SKM-1 treated with dmso at 0.1 percent for 144 hours (cell line): Measurements from ENCODE around the gene STXBP6.

Source experiments
- DNase-seq: peaks from one replicate; lab custom pipeline; 2025; ENCODE audit not compliant: unreplicated experiment; lab: John Stamatoyannopoulos, UW

Gene STXBP6

DNA sequence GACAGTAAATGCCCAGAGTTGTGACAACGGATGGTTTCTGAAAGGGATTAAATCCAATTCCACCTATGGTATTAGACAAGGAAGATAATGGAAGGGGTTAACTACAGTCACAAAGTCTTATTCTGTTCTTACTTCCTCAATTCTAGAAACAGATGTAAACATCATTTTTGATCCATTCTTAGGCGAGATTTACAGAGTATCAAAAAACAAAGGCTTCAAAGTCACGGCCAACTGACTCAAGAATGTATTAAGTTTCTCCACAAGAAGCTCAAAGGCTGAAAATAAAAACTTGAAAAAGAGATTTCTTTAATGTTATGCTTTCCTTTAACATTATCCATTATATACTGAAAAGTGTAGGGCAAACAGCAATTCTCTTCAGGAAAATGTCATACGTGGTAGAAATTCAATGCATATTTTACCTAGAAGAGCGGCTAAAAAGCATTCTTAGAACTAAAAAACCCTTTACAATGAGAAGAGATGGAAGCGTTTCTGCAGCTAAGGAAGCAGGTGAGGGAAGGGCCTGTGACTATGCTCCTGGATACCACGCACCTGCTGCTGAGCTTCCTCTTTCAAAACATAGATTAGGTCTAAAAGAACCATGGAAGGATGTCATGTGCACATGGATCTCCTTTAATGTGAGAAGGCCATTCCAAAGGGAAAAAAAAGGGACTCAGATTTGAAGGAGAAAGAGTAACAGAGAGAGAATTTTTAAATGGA, 185.8 kb downstream of the STXBP6 start:
- DNase-seq, result no peak

DNA sequence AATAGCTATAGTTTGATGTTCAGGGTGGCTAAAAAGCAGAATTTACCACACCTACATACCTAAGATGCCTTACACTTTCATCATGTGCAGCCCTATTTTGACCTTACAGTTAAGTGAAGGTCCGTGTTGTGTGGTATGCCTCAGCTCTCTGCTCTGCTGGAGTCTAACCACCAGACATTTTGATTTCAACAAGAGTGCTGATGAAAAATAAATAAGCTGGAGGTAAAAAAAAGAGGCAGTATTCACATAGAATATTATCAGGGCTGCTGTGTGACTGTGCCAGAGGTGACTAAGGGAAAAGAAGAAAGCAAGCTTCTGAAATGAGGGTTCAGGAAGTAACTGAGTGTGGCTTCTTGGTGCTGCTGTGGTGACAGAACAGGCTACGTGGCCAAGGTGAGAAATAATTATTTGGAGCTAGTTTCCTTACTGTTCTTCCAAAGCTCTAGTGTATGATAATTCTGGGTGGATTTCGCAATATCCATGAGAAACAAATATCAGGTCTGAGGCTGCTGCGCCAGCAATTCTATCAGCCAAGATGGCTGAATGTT, 188.8 kb downstream of the STXBP6 start:
- DNase-seq, result no peak

DNA sequence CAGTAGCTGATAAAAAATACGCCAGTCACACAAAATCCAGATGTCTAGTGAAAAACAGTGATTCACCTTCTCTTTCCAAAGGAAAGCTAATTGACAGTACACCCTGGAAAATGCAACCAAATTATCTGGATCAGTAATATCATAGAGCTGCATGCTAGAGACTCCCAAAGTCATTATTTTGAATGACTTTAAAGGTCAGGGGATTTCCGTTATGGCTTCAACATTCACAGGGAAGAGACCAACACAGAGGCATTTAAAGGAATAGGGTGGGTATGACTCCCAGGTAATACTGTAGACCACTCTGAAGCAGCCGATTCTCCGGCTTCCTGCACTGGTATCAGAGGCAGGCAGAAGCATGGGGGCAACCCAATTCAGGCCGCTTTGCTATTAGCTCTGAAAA, 190.4 kb downstream of the STXBP6 start:
- DNase-seq, result no peak

DNA sequence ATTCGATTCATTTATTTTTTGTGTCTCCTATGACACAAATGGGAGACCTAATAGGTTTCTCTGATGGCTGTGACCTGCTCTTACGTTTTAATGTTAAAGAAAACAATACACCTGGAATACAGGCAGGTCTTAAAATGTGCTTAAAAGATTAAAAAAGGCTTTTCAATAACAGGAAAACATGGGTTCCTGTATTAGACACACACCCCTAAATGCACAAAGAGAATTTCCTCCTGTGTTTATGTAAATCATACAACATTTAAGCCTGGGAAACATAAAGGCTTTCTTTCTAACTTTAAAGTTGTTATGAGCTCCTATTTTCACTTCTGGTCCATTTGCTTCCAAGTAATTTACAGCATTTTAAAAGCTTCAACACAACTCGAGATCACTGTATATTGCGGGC, 191.3 kb downstream of the STXBP6 start:
- DNase-seq, result no peak

DNA sequence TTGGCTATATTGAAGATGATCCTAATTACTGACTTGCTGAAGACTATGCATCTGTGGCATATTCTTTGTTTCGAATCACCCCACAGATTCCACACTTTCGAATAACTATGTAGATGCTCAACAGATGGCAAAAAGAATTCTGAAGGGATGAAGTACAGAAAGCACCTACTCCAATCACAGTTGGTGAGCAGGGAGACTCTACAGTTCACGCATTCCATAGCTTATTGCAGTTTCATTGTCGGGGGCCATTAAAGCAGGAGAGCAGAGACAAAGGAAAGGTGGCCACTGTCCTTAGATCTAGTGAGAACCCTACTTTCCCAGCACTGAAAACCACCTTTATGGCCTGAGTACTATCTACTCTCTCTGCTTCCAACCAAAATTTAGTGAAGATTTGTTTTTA, 191.9 kb downstream of the STXBP6 start:
- DNase-seq, result no peak

DNA sequence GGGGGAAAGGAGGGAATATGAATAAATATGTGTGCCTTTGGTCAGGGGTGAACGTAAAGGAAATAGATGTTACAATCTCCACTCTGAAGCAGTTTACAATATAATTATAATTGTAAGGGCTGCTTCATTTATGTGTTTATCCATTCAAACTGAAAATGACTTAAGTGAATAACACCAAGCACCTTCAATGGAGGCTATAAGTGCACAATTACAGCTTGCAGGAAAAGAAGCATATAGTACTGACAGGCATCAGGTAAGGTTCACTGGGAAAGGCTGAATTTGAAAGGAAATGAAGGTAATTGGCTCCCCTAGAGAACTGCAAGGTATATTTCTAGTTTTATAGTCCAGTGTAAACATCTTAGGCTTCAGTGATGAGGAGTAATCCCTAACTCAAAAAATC, 192.7 kb downstream of the STXBP6 start:
- no peak for DNase-seq

DNA sequence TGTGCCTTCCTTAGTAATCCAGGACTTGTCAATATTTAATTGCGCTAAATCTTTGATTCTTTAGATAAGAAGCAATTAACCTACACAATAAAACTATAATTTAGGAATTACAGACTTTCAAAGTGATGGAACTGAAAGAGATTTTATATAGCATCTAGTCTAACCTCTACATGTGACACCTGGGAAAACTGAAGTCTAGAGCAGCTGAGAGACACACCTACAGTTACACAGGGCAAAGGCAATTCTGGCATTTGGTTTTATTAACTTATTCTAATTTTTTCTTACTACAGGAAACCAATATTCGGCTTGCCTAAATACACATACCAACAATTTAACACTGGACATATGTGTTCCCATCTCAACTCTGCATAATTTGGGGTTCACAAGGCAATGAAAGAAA, 196.5 kb downstream of the STXBP6 start:
- DNase-seq, result no peak

DNA sequence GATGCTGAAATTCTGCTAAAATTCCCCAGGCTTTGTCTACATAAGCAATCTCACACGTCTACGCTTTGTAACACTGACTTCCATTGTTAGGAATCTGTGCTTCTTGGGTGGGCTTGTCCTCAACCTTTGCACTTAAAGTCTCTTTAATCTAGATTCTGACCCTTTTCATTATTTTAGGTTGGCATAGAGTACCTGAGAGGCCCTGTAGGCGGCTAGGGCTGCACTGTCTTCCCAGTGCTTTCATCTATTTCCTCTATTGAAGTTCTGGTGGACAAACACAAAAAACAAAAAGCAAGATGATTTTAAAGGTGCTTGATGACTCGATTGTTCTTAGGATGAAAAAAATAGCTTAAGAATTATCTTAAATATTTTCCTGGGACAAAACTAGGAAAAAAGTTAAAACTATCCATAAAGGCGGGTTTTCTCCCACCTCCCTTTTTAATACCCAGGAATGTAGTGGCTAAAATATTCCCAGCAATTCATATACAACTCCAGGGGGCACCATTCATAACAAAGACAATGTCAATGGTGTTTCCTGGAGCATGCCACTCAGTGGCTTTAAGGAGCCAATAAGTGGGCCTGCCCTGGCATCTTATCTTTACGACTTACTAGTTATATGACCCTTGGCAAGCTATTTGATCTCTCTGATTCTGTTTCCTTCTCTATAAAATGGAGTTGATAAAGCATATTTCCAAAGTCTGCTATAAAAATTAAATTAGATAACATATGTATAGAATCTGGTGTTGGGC, 197.5 kb downstream of the STXBP6 start:
- DNase-seq, result no peak

DNA sequence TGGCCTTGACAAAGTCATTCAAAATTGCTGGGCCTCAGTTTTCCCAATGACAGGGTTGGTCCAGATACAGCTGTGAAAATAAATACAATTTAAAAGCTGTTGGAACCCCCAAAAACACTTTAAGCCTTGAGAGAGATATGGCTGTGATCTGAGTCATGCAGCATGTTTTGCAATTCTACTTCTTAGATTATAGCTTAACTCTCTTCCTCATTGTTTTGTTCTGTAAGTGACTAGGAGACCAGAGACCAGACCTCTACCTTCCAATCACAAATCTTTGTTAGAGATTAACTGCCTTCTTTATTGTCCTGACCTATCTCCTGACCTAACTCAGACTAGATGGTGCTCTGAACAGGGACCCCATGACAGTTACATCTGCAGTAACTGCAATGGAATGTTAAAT, 198.1 kb downstream of the STXBP6 start:
- DNase-seq, result no peak

DNA sequence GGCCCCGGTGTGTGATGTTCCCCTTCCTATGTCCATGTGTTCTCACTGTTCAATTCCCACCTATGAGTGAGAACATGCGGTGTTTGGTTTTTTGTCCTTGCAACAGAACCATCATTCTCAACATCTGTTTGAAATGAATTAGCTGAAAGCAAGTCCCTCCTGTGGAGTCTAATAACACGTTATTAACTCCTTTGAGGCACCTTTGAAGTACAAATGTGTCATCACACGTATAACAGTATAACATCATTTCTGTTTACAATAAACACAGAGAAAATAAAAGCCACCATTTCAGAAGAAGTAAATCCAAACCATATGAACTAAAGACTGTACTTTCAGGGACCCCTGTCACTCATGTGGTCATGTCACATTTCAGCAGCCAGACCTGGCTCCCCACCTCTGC, 198.5 kb downstream of the STXBP6 start:
- no peak for DNase-seq

DNA sequence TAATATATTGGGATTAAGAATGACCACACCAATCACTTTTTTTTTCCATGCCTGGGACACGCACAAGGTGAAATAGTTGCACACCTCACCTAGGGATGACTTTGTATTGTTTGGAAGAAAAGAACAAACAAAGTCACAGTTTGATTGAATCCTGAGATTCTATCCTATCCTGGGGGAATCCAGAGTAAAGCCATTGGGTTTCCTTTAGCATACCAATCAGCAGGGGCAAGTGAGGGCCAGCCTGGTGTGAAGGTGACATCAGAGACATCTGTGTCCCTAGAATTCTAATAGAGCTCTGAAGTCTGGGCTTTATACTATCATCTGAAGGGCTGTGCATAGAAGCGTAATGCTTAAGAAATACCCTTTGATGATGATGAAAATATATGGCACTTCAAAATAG, 199.9 kb downstream of the STXBP6 start:
- no peak for DNase-seq

DNA sequence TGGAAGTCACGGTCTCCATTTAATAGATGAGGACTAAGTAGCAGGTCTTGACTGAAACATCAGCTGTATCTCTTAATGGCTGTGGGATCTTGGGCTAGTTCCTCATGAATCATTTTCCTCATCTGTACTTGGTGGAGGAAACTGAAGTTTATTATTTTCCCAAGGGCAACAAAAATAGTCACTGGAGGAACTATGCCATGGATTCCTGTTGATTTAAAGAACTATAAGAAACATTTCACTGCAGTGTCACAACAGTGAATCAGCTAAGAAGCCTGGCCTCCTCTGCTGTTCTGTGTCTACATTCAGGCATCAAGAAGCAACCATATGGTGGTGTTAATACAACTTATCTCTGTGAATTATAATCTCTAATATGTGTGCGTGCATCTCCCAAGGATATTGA, 200.5 kb downstream of the STXBP6 start:
- no peak for DNase-seq

DNA sequence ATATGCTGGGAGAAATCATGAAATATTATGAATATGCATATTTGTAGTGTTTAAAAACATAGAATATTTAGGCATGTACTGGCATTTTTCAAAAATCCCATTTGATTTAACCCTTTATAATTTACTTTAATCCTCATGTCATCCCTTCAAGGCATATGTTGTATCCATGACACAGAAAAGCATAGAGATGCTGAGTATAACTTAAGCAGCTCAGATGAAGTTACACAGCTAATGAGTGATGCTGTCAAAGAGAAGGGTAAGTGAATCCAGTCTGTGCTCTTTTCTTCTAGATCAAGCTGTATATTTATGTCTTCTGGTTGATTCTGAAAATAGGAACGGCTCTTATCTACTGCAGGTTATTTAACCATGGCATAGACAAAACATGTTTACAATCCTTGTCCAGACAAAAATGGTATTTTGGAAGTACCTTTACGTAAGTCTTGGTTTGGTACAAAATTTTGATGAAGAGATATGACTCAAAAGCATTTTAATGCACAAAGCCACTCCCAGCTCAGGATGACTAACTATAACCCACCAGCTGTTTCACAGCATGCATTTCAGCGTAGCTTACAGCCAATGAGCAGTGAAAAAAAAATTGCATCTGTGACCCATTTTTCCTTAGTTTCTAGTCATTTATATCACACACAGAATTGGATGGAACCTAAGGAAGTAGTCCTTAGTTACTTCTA, 201.7 kb downstream of the STXBP6 start:
- no peak for DNase-seq

DNA sequence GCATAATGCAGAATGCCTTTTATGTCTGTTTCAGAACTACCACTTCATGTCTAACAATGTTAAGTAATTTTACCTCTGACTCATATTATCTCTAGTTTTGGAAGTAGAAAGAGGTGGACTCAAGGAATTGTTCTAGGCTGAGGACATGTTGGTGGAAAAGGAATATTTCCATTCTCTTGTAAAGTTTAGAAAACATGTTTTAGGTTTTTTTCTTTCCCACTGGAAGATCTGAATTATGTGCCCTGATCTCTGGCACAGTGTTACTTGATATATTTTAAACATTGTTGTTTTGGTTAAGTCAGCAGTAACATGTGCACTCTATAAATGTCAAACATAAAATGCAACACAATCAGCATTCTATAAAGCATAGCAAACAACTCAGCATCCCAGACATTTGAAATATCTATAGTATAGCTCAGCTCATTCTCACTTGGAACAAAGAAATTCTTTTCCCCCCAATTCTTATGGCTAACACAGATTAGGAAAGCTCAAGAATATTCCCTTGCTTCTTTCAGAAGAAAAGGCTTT, 202.3 kb downstream of the STXBP6 start:
- DNase-seq, result no peak

DNA sequence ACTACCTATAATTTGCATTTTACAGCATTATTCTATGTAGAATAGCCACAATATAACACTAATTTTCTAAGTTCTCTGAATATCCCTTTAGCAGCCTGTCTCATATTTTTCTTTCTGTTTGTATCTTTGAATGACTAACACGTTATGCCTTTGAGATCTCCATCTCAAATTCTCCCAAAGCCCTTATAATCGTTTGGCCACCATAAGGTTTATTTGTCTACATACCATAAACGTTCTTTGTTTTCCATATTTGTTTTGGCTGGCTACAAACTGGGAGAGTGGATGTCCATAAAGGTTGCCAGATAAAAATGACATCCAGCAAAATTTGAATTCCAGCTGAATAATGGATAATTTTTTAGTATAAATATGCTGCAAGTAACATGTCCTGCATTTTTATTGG, 203.7 kb downstream of the STXBP6 start:
- no peak for DNase-seq

DNA sequence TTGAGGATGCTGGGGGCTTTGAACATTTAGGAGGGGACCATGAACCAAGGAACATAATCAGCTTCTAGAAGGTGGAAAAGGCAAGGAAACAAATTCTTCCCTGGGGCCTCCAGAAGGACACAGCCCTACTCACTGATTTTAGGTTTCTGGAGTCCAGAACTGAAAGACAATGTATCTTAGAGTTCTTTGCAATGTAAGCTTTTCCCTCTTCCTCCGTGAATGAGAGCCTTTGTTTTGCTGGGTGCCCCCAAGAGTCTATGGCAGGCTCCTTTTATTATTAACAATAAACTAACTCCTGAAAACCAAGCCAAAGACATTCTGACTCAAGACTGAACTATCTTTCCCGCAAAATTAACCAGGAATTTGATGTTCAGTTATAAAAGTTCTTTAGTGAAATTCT, 204.1 kb downstream of the STXBP6 start:
- DNase-seq, result no peak

DNA sequence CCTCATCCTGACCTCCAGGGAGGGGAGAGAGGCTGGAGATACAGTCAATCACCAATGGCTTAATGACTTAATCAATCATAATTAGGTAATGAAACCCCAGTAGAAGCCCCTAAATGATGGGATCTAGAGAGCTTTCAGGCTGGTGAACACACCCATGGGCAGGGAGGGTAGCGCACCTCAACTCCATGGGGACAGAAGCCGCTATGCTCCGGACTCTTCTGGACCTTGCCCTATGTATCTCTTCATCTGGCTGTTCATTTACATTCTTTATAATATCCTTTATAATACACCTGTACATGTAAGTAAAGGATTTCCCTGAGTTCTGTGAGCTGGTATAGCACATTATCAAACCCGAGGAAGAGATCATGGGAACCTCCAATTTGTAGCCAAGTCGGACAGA, 205.9 kb downstream of the STXBP6 start:
- no peak for DNase-seq

DNA sequence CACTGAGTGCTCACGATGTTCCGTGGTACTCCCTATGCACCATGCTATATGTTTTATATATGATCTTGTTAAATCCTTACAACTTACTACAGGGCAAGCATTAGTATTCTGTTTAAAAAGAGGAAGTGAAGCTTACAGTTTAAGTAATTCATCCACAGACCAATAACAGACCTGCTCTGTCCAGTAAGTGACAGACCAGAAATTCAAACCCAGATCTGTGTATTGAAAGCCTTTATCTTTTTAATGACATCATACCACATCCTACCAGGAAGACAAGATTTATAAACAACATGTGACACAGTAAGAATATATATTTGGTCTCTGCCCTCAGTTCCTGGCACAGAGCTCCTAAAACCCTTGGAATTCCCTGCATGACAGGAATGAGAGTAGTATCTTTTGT, 206.5 kb downstream of the STXBP6 start:
- DNase-seq, result peak; percentile 3

DNA sequence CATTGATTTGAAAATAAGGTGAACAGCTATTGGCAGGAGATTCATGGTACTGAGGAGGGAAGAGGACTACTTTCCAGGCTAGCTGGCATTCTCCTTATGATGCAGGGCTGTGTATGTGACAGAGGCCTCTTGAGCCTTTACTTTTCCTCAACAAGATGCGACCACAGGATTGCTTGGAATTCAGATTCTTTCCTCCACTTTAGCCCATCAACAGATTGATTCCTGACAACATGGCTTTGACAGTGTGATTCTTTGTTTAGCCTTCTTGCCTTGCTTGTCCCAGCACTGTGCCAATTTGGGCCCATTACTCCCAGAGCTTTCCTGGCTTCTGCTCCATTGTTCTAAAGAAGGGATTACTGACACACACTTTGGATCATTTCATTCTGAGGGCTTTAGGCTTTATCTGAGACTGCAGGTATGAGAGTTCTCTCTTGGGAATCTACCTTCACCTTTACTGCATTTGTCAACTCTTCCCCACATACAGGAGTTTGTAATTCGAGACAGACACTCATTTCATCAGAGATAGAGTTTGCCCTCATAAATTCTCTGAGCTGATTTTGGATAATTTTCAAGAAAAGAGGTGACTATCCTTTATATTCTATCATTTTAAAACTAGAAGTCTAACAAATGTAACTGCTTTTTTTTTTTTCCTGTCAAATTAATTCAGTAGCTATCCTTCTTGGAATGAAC, 209.6 kb downstream of the STXBP6 start:
- DNase-seq, result no peak

DNA sequence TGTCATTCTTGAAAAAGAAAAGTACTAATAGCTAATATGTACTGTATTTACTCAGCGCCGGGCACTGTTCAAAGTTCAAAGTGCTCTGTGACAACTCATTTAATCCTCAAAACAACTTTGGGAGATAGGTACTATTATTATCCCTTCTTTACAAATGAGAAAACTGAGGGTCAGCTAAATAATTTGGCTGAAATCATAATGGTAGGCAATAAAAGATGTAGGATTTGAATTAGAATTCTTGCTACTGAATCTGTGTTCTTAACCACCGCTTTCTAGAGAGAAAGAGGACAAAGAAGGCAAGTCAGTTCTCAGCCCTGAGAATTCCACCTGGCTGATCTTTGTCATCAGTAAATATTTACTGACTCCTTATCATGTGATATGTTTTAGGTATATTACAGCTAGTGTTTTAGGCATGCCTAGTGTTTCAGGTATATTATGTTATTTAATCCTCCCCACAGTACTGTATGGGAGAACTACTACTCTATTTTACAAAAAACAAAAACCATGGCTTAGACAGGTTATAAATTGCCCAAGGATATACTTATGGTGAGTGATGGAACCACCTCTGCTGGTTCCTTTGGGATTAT, 210.2 kb downstream of the STXBP6 start:
- no peak for DNase-seq
